Metanephros (tissue), 1 donor: ENCODE data around the gene MYBL2. TPM values are rescaled to one million over a fixed set of nuclear protein-coding genes. Genes with fewer than 3 reads are reported as not detected.

Source experiments
- total RNA-seq: library from RNA; depleted of rRNA; stranded (reverse); fragments of >200 nt; gene quantifications from one replicate; pipeline ENCODE4 v1.2.3, GENCODE V29; 2014

Gene MYBL2
- 5.8 TPM for total RNA-seq

DNA sequence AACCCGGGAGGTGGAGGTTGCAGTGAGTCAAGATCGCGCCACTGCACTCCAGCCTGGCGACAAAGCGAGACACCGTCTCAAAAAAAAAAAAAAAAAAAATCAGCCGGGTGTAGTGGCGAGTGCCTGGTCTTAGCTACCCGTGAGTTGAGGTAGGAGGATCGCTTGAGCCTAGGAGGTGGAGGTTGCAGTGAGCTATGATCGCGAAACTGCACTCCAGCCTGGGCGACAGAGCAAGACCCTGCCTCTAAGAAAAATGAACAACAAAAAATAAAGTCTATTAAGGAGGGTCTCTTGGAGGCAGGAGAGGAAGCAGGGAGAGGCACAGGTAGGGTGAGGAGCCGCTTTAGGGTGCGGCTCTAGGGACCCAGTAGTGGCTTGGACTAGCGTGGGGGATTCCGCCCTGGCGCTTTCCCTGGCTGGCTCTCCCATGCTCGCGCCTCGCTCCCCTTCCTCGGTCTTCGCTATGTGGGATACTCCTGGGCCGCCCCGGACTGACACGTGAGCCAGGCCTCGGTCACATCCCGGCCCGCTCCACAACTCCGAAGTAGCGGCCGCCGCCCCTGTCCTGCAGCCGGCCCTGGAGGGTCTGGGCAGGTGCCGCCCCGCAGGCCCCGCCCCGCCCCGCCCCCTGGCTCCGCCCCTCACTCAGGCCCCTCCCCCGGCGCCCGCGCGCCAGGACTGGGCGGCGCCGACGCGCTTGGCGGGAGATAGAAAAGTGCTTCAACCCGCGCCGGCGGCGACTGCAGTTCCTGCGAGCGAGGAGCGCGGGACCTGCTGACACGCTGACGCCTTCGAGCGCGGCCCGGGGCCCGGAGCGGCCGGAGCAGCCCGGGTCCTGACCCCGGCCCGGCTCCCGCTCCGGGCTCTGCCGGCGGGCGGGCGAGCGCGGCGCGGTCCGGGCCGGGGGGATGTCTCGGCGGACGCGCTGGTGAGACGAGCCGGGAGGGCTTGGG lies at the start of gene MYBL2:
Gene MYBL2, plus strand, starts transcription at position 739 of the 953 bp plus-strand sequence. Its CDS starts 170 bp downstream, at position 909.

GRCh38 chr20:43726811-43727338 lies 60.0 kb downstream of the MYBL2 start, which contains the start of gene GTSF1L:
Gene GTSF1L (minus strand): TSS chr20:43727002. CDS start chr20:43726694, 308 bp downstream.

Other genes with a start within 250 kb of the MYBL2 start
- gene SRSF6, start 209.2 kb upstream of the MYBL2 start, total RNA-seq, result 88.7 TPM
- gene L3MBTL1, start 159.4 kb upstream of the MYBL2 start, total RNA-seq, result 19.6 TPM
- gene SGK2, start 108.1 kb upstream of the MYBL2 start, total RNA-seq, result 40.2 TPM
- 43.3 TPM for gene IFT52, start 76.2 kb upstream of the MYBL2 start, total RNA-seq
- not detected for gene GTSF1L, start 59.9 kb downstream of the MYBL2 start, total RNA-seq
- gene TOX2, start 247.7 kb downstream of the MYBL2 start, total RNA-seq, result 1.2 TPM